Cardiac muscle cell (in vitro differentiated cells and primary cell): ENCODE measurements around the gene C4orf50. TPM values are rescaled to one million over a fixed set of nuclear protein-coding genes. Genes with fewer than 3 reads are reported as not detected.

ENCODE experiments used
- DNase-seq, 2 donors: peaks; one replicate each; pipeline versions ENCODE4 v3.0.0 to v3.0.0-alpha.2; 2010 to 2017; ENCODE audit warnings: low read depth in 1 of 2, low spot score in 1 of 2
- H3K27ac ChIP-seq: fragments of 200-600 bp; sonication (generic); 2 replicates; pipeline ENCODE4 v1.5.1; 2016
- H3K27me3 ChIP-seq: fragments of 200-600 bp; sonication (generic); 2 replicates; pipeline ENCODE4 v1.6.0; 2016; ENCODE audit warnings: control low read depth
- H3K36me3 ChIP-seq: fragments of 200-600 bp; sonication (generic); 2 replicates; pipeline ENCODE4 v1.5.1; 2016; ENCODE audit warnings: control low read depth
- H3K4me1 ChIP-seq: fragments of 200-600 bp; sonication (generic); 2 replicates; pipeline ENCODE4 v1.8.1; 2017; ENCODE audit warnings: low read depth, mild to moderate bottlenecking, mixed run types
- H3K4me3 ChIP-seq: fragments of 200-600 bp; sonication (generic); 2 replicates; pipeline ENCODE4 v1.5.1; 2016; ENCODE audit warnings: mild to moderate bottlenecking
- H3K9me3 ChIP-seq: fragments of 200-600 bp; sonication (generic); 2 replicates; pipeline ENCODE4 v1.5.1; 2017; ENCODE audit warnings: low read depth, mild to moderate bottlenecking, control low read depth
- polyA plus RNA-seq: library from polyadenylated mRNA; unstranded; fragments of >200 nt; fragmentation: Nextera tagmentation; extraction: Ambion mirVana; gene quantifications from 2 replicates; pipeline ENCODE4 v1.2.1, GENCODE V29; 2016
- total RNA-seq: library from RNA; depleted of rRNA; stranded (reverse); fragments of >200 nt; gene quantifications from 2 replicates; pipeline ENCODE4 v1.2.3, GENCODE V29; 2016
- TF ChIP-seq, protein P1 (sequence below): IDR thresholded peaks from 2 replicates; pipeline ENCODE4 v1.5.1; 2012; ENCODE audit warnings: low read depth, mild to moderate bottlenecking, low read length

C4orf50 gene
- total and polyA plus RNA-seq, 2 experiments from 2014 or later = 0.15 TPM; not detected in 1

DNA sequence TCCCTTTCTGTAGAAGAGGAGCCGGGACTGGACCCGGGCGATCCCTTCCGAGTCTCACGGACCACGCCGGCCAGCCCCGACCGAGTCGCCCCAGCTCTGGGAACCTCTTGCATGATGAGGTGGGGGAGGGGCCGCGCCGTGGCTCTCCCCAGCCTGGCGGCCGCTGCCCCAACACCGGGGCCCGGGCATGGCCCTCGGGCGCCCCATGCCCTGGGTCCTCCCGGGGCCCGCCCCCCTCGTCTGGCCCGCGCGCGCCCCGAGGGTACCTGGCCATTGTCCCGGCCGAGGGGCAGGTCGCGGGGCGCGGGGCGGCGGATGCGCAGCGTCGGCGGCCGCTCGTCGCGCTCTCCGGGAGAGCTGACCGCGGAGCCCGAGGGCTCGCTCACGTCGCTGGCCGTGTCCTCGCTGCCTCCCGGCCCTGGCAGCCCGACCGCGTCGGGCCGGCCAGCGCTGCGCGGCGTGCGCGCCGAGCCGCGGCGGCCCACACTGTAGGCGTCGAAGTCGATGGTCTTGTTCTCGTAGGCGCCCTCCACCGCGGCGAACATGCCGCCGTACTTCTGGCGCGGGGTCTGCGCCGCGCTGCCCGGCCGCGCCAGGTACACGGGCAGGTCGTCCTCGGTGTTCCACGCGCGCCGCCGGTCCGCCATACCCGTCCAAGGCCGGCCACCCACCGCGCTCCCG lies 125.8 kb downstream of the C4orf50 start:
- Histone ChIP-seq H3K36me3 (no peaks in the 10 kb centered on the region), H3K4me1 (no peaks in the 10 kb centered on the region), H3K9me3 (no peaks in the 10 kb centered on the region), H3K4me3 (no peak overlapping the region), H3K27me3 (peaks cover 91% of the 10 kb centered on the region), H3K27ac (no peak overlapping the region)
- DNase-seq = peak in 1 of 2 donors; percentile 21
- TF ChIP-seq, protein P1, sequence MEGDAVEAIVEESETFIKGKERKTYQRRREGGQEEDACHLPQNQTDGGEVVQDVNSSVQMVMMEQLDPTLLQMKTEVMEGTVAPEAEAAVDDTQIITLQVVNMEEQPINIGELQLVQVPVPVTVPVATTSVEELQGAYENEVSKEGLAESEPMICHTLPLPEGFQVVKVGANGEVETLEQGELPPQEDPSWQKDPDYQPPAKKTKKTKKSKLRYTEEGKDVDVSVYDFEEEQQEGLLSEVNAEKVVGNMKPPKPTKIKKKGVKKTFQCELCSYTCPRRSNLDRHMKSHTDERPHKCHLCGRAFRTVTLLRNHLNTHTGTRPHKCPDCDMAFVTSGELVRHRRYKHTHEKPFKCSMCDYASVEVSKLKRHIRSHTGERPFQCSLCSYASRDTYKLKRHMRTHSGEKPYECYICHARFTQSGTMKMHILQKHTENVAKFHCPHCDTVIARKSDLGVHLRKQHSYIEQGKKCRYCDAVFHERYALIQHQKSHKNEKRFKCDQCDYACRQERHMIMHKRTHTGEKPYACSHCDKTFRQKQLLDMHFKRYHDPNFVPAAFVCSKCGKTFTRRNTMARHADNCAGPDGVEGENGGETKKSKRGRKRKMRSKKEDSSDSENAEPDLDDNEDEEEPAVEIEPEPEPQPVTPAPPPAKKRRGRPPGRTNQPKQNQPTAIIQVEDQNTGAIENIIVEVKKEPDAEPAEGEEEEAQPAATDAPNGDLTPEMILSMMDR = no peak

DNA sequence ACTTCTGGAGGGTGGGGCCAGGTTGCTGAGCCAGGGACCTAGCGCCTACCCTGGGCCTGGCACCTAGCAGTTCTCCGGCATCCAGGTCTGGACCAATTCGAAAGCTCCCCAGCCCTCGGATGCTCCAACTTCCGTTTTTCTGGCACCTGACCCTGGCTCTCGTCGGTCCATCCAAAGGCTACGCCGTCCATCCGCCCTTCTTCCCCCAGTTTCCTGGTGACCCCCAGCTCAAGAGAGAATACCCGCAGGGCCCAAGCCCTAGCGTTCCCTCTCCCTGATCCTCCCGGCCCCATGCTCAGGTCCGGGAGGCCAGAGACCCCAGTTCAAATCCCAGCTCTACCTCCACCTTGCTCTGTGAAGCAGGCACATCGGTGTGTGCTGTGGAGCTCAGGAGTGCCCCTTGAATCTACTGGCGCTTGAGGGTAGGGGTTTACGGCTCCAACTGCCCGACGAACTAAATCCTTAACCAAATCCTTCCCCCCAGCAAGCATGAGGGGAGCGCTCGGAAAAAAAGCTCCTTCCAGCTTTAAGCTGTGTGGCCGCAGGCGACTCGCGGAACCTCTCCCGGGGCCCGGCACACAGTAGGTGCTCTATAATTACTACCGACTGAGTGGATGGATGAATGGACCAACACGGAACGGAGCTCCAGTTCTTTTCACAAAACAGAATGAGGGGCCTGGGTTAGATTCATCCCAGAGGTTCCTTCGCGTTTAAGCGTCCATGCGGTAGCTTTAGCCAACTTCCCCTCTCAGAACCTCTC lies 126.5 kb downstream of the C4orf50 start:
- Histone ChIP-seq H3K27ac (no peak overlapping the region), H3K4me1 (no peaks in the 10 kb centered on the region), H3K27me3 (peaks cover 93% of the 10 kb centered on the region), H3K36me3 (no peaks in the 10 kb centered on the region), H3K9me3 (no peaks in the 10 kb centered on the region), H3K4me3 (no peak overlapping the region)
- TF ChIP-seq, protein P1 = no peak
- no peak for DNase-seq

DNA sequence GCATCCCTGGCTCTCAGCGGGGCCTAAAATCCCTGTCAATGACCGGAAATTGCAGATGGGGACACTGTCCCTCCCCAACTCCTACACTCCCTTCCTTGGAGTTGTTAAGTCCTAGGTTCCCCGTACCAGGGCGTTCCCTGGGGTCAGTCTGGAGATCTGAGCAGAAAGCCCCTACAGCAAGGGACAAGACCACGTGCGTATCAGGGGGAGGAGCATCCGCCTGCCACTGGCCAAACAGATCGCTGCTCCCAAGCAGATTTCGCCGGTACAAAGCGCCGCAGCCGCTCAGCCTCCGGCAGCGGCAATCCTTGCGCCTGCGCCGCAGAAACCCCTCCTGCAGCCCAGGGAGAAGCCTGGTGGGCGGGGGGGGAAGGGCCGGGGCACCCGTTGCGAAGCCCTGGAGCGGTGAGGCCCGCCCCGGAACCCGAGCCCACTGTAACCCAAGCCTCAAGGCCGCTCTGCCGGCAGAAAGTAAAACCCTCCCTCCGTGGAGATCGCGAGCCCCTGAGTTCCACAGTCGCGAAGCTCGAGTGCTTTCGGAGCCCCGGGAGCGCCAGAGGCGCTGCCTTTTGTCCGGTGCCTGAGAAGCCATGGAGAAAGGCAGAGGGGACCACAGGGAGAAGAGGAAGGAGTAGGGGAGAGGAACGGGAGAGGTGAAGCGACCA lies 128.0 kb downstream of the C4orf50 start:
- Histone ChIP-seq H3K4me3 (peak overlapping the region; percentile 22), H3K36me3 (no peaks in the 10 kb centered on the region), H3K4me1 (no peaks in the 10 kb centered on the region), H3K9me3 (no peaks in the 10 kb centered on the region), H3K27me3 (peaks cover 98% of the 10 kb centered on the region), H3K27ac (no peak overlapping the region)
- TF ChIP-seq, protein P1 = no peak
- DNase-seq = peak in 1 of 2 donors; percentile 72

DNA sequence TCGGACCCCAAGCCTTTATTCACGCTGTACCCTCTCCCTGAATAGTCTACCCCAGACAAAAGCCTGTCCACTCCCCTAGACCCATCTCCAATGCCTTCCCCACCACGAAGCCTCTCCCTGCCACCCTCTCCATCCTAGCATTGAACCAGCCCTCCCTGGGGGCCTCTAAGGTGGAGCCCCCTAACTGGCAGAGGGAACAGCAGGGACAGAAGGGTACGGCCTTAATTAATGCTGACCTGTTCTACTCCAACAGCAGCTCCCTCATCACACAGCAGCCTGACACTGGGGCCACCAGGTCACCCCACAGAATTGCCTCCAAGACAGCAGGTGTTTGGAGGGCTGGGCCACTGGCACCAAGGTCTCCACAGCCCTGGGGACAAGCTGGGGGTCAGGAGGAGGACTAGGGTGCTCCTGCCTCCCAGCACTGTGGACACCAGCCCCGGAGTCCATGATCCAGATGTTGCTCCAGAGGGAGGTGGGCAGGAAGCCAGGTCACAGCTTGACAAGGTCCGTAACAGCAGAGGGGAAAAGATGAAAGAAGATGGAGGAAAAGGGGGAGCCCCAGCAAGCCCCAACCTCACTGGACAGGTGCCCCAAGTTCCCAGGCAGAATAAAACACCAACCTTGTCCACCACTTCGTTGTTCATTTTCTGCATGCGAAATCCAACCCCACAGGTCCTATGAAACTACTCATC lies 129.1 kb downstream of the C4orf50 start:
- H3K27me3 ChIP-seq = peaks cover 90% of the 10 kb centered on the region
- H3K4me3 ChIP-seq = peak overlapping the region; percentile 60
- TF ChIP-seq, protein P1 = no peak
- H3K4me1 ChIP-seq = no peaks in the 10 kb centered on the region
- no peak overlapping the region for H3K27ac ChIP-seq
- H3K9me3 ChIP-seq = no peaks in the 10 kb centered on the region
- no peak for DNase-seq
- H3K36me3 ChIP-seq = no peaks in the 10 kb centered on the region
